Heart left ventricle (tissue), 16 donors: ENCODE data around the gene DIP2C. TPM values are rescaled to one million over a fixed set of nuclear protein-coding genes. Genes with fewer than 3 reads are reported as not detected.
"Not testable (repeated sequence)": the region's sequence is repeated elsewhere in the genome, so short reads cannot be mapped to it uniquely, and the experiment has no call there.

Source experiments
- ATAC-seq, 4 donors: fragments of 200-7000 bp; cut with Tn5 transposase; one replicate each; pipeline ENCODE4 v1.9.1; 2020 to 2022; ENCODE audit warnings: moderate library complexity in 4 of 4, mild to moderate bottlenecking in 3 of 4, moderate number of reproducible peaks in 1 of 4
- DNase-seq, 5 donors: peaks; one replicate each; pipeline ENCODE4 v3.0.0-alpha.2; 2020
- H3K27ac ChIP-seq, 12 donors: fragments of 200-600 bp; sonication (generic) in 4 of 12; one replicate each; pipeline versions ENCODE4 v1.5.0 to v1.8.0; 2016 to 2022; ENCODE audit warnings: mild to moderate bottlenecking in 2 of 12
- H3K27me3 ChIP-seq, 9 donors: fragments of 200-600 bp; sonication (generic) in 2 of 9; one replicate each; pipeline versions ENCODE4 v1.5.1 to v1.8.0; 2016 to 2022; ENCODE audit warnings: mild to moderate bottlenecking in 3 of 9
- H3K36me3 ChIP-seq, 9 donors: fragments of 200-600 bp; sonication (generic) in 2 of 9; one replicate each; pipeline versions ENCODE4 v1.5.0 to v1.8.0; 2018 to 2022; ENCODE audit warnings: mild to moderate bottlenecking in 2 of 9
- H3K4me1 ChIP-seq, 12 donors: fragments of 200-600 bp; sonication (generic) in 4 of 12; one replicate each; pipeline versions ENCODE4 v1.5.0 to v1.8.0; 2016 to 2022; ENCODE audit warnings: mild to moderate bottlenecking in 3 of 12
- H3K4me3 ChIP-seq, 12 donors: fragments of 200-600 bp; sonication (generic) in 4 of 12; one replicate each; pipeline versions ENCODE4 v1.5.0 to v1.8.0; 2017 to 2022; ENCODE audit warnings: mild to moderate bottlenecking in 9 of 12, moderate library complexity in 4 of 12
- H3K9me3 ChIP-seq, 12 donors: fragments of 200-600 bp; sonication (generic) in 4 of 12; one replicate each; pipeline versions ENCODE4 v1.5.0 to v1.8.0; 2016 to 2022; ENCODE audit warnings: mild to moderate bottlenecking in 1 of 12
- CTCF ChIP-seq, 12 donors: fragments of 200-600 bp; sonication (generic) in 4 of 12; IDR thresholded peaks; one replicate each; pipeline versions ENCODE4 v1.5.0 to v1.8.0; 2018 to 2022; ENCODE audit warnings: antibody characterized with exemption in 12 of 12, mild to moderate bottlenecking in 5 of 12
- POLR2A ChIP-seq, 2 donors: fragments of 450-650 bp; IDR thresholded peaks; one replicate each; pipeline ENCODE4 v1.6.1; 2017; ENCODE audit warnings: antibody characterized with exemption in 2 of 2, mild to moderate bottlenecking in 2 of 2, moderate library complexity in 2 of 2
- WGBS, 4 donors: extraction: QIAGEN DNeasy Blood & Tissue Kit in 2 of 4; methylation state at CpG; one replicate each; pipeline versions ENCODE4 v1.1.5 to v1.1.7; 2013 to 2018; 5-methylcytosine and 5-hydroxymethylcytosine counted together
- intact Hi-C, 10 donors: fragments of 100-400 bp; cut with DNase I; formaldehyde crosslinking; loops; one replicate each; pipeline versions ENCODE4 v1.11.1 to v1.14.2; 2022
- polyA plus RNA-seq, 2 donors: library from polyadenylated mRNA; stranded (reverse); fragments of 200-250 nt; gene quantifications; one replicate each; pipeline ENCODE4 v1.2.3, GENCODE V29; 2013
- total RNA-seq, 9 donors: library from RNA; depleted of rRNA in 2 of 9; stranded (reverse); fragments of >200 nt in 2 of 9; fragmentation: NEBNext Ultra II Directional in 3 of 9; extraction: Animal tissue kit (Norgen Biotek cat#: 25700) in 3 of 9; gene quantifications; one replicate each; pipeline versions ENCODE4 v1.1.0 to v1.2.4, GENCODE V29; 2016 to 2023
- donor health status: ischemic (EF 13 %, LVEDD 7.1; RV severe dilation, severe dysfunction).
- donor health status: healthy with polysubstance abuse.
- donor health status: DM: no; HTN: yes; CAD: no.
- donor health status: DM: no; HTN: no; CAD: no.
- donor health status: ischemic (EF 25% LVEDD 6.9; RV normal size, moderate dysfunction).
- donor health status: ischemic (EF 25% LVEDD 5.7; RV mildly dilated, moderate dysfunction).
- donor health status: healthy.
- donor health status: DM: yes; HTN: yes; CAD: no.
- donor health status: ischemic (EF 35%, LVEDD 5.7; RV mildly dilated, moderate dysfunction).
- donor health status: nonischemic (EF 11% LVEDD 7.7; RV severe dilation, severe dysfunction).
- donor health status: DM: yes; HTN: yes; CAD: no.
- donor health status: PGD.
- donor health status: ischemic (EF 29% LVEDD 5.4; RV normal size, mild dysfunction).
- donor health status: nonischemic (EF 23%, LVEDD 6.1; RV moderate dilation, normal function).

Gene DIP2C
- total and polyA plus RNA-seq, 11 donors, result 7.4 to 43.1 (median 28.5) TPM

- no peaks in the 10 kb centered on the region for H3K9me3 ChIP-seq
- no peak for TF ChIP-seq CTCF (IDR thresholded peaks at IDR 0.05)
- TF ChIP-seq POLR2A (IDR thresholded peaks at IDR 0.05), result no peak
- ATAC-seq, result peak in 3 of 4 donors; percentile 17 to 40 (median 22)
- peaks cover 0 to 4% (median 0%) of the 10 kb centered on the region in 9 donors for H3K27me3 ChIP-seq
- H3K4me1 ChIP-seq, result peaks cover 0 to 49% (median 7%) of the 10 kb centered on the region in 12 donors
- H3K36me3 ChIP-seq, result peaks cover 0 to 6% (median 0%) of the 10 kb centered on the region in 9 donors
- no peak overlapping the region for H3K4me3 ChIP-seq
- peak in 1 of 5 donors; percentile 42 for DNase-seq
- 76 to 79% (median 77%) methylated on average over 38 to 39 of the region's 39 CpGs for WGBS, 4 donors
- peak overlapping the region in 3 of 12 donors; percentile 4 to 77 (median 14) for H3K27ac ChIP-seq
- intact Hi-C loops, result no loop called here
Observed at GRCh38 chr10:633279-634245, 55.9 kb downstream of the DIP2C start.

GRCh38 chr10:632807-633177 lies 56.7 kb downstream of the DIP2C start:
- H3K27me3 ChIP-seq, ATAC-seq, H3K4me3 ChIP-seq, DNase-seq, intact Hi-C loops, H3K36me3 ChIP-seq, H3K9me3 ChIP-seq: not testable (repeated sequence)
- H3K27ac ChIP-seq, result peak overlapping the region in 1 of 12 donors; percentile 77
- H3K4me1 ChIP-seq, result peaks cover 0 to 54% (median 7%) of the 10 kb centered on the region in 12 donors
- 95 to 99% (median 96%) methylated on average over 10 to 21 of the region's 21 CpGs for WGBS, 4 donors

GRCh38 chr10:632155-632806 lies 57.2 kb downstream of the DIP2C start:
- DNase-seq, H3K36me3 ChIP-seq, H3K9me3 ChIP-seq, ATAC-seq, H3K4me3 ChIP-seq, intact Hi-C loops, H3K27me3 ChIP-seq: not testable (repeated sequence)
- Histone ChIP-seq H3K4me1 (peaks cover 0 to 50% (median 8%) of the 10 kb centered on the region in 12 donors), H3K27ac (peak overlapping the region in 1 of 12 donors; percentile 77)
- WGBS, 4 donors, result 90 to 99% (median 98%) methylated on average over 15 to 47 of the region's 51 CpGs

- H3K27me3 ChIP-seq, result peaks cover 0 to 4% (median 0%) of the 10 kb centered on the region in 9 donors
- WGBS, 4 donors, result 89 to 96% (median 93%) methylated on average over 11 of the region's 11 CpGs
- intact Hi-C loops, result no loop called here
- peaks cover 0 to 6% (median 0%) of the 10 kb centered on the region in 9 donors for H3K36me3 ChIP-seq
- DNase-seq (no peak), ATAC-seq (no peak)
- no peaks in the 10 kb centered on the region for H3K9me3 ChIP-seq
- H3K4me3 ChIP-seq, result no peak overlapping the region
- peaks cover 0 to 42% (median 9%) of the 10 kb centered on the region in 12 donors for H3K4me1 ChIP-seq
- peak overlapping the region in 1 of 12 donors; percentile 49 for H3K27ac ChIP-seq
- TF ChIP-seq CTCF (IDR thresholded peaks at IDR 0.05), result no peak
- TF ChIP-seq POLR2A (IDR thresholded peaks at IDR 0.05), result no peak
Observed at GRCh38 chr10:631266-631665, 58.2 kb downstream of the DIP2C start.

GRCh38 chr10:630581-631073 lies 58.8 kb downstream of the DIP2C start:
- H3K4me3 ChIP-seq, result no peak overlapping the region
- H3K9me3 ChIP-seq, result no peaks in the 10 kb centered on the region
- peak overlapping the region in 1 of 12 donors; percentile 49 for H3K27ac ChIP-seq
- H3K36me3 ChIP-seq, result peaks cover 0 to 6% (median 0%) of the 10 kb centered on the region in 9 donors
- H3K4me1 ChIP-seq, result peaks cover 2 to 43% (median 15%) of the 10 kb centered on the region in 12 donors
- intact Hi-C loops, result no loop called here
- DNase-seq (peak in 1 of 5 donors; percentile 17), ATAC-seq (no peak)
- 90 to 92% (median 91%) methylated on average over 15 to 23 of the region's 23 CpGs for WGBS, 4 donors
- TF ChIP-seq CTCF (IDR thresholded peaks at IDR 0.05) (no peak), POLR2A (IDR thresholded peaks at IDR 0.05) (no peak)
- peaks cover 0 to 1% (median 0%) of the 10 kb centered on the region in 9 donors for H3K27me3 ChIP-seq
